Fibroblast of the aortic adventitia (primary cell): ENCODE measurements around the gene JAKMIP2. TPM values are rescaled to one million over a fixed set of nuclear protein-coding genes. Genes with fewer than 3 reads are reported as not detected.

Experiments
- DNase-seq: peaks from one replicate; pipeline ENCODE4 v3.0.0-alpha.2; 2010; ENCODE audit warnings: low read depth
- H3K4me3 ChIP-seq: 2 replicates; pipeline ENCODE4 v1.5.1; 2011; ENCODE audit warnings: low read depth, mild to moderate bottlenecking, control low read depth, low read length, moderate library complexity
- CTCF ChIP-seq: IDR thresholded peaks from 2 replicates; pipeline ENCODE4 v1.5.1; 2011; ENCODE audit warnings: mild to moderate bottlenecking, low read length, control low read depth, inconsistent platforms; ENCODE audit not compliant: insufficient read depth
- total RNA-seq: library from RNA; depleted of rRNA; stranded (reverse); fragments of >200 nt; gene quantifications from 2 replicates; pipeline ENCODE4 v1.2.3, GENCODE V29; 2012; ENCODE audit warnings: low replicate concordance

Gene JAKMIP2
- total RNA-seq, 1 donor, result 1.4 TPM

GRCh38 chr5:147737921-147738320 lies 44.6 kb downstream of the JAKMIP2 start:
- no peak for DNase-seq
- no peak overlapping the region for H3K4me3 ChIP-seq
- no peak for TF ChIP-seq CTCF

DNA sequence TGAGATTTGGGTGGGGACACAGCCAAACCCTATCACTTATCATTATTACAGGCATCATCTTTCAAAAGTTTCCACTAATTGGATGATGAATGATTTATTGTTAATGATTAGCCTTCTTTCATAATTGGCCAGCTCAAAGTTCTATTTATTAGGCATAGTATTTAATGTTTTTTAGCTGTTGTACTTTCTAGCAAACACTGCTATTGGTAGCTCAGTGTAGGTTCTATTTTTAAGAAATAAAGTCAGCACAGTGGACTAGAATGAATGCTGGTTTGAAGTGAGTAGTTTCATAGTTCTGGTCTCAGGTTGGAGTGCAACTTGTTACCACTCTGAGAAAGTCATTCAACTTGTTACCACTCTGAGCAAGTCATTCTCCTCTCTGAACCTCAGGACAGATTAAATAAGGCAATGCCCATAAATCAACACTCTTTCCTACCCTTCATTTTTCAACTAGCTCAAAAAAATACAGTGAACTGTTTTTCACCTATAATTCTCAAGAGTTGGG lies 46.9 kb downstream of the JAKMIP2 start:
- TF ChIP-seq CTCF, result no peak
- no peak overlapping the region for H3K4me3 ChIP-seq
- no peak for DNase-seq

DNA sequence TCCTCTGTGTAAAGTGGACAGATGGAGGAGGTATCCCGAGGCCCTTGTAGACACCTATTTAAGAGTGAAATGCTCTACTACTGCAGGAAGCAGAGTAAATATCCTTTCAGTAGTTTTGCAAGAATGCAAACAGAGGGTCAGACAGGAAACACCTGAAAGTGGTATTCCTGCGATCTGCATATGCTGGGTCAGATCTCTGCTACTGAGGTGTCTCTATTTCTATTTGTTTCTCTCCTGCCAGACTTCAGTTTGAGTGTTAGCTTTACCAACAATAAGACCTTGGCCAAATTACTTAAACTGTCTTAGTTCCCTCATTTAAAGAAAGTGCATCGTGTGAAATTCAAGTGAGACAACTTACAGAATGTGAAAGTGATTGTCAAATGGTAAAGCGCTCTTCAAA lies 47.6 kb downstream of the JAKMIP2 start:
- no peak for TF ChIP-seq CTCF
- no peak for DNase-seq
- H3K4me3 ChIP-seq, result no peak overlapping the region

DNA sequence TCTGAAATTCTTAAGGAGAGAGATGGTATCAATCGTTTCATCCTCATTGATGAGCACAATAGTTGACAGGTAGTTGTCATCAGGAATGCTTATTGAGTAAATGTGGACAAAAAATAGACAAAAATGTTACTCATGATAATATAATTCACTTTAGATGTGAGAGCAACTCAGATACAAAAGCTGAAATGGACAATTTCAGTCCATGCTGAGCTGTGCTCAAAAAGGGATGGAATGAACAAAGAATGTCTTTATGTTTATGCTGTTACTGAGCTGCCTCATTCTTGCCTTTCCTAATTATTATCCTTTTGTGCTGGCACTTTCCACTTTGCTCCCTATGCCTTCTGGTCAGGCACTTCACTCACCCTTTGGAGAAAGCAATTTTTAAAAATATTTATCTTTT lies 49.5 kb downstream of the JAKMIP2 start:
- no peak for DNase-seq
- no peak overlapping the region for H3K4me3 ChIP-seq
- TF ChIP-seq CTCF, result no peak

GRCh38 chr5:147732291-147732883 lies 50.1 kb downstream of the JAKMIP2 start:
- no peak overlapping the region for H3K4me3 ChIP-seq
- DNase-seq, result no peak
- no peak for TF ChIP-seq CTCF

GRCh38 chr5:147731431-147732290 lies 50.9 kb downstream of the JAKMIP2 start:
- H3K4me3 ChIP-seq, result no peak overlapping the region
- no peak for DNase-seq
- TF ChIP-seq CTCF, result no peak
